Right atrium auricular region (tissue), 2 donors: ENCODE measurements around the gene SMAP1. TPM values are rescaled to one million over a fixed set of nuclear protein-coding genes. Genes with fewer than 3 reads are reported as not detected.

Experiments
- DNase-seq: peaks from one replicate; pipeline ENCODE4 v3.0.0-alpha.2; 2019; ENCODE audit warnings: low spot score
- H3K27ac ChIP-seq, 2 donors: fragments of 200-600 bp; sonication (generic); 1 replicate in 1 of 2; 2 replicates in 1 of 2; pipeline ENCODE4 v1.5.1; 2016 to 2019
- H3K27me3 ChIP-seq, 2 donors: fragments of 200-600 bp; sonication (generic); one replicate each; pipeline versions ENCODE4 v1.5.1 to v1.6.0; 2017 to 2019
- H3K36me3 ChIP-seq: fragments of 200-600 bp; sonication (generic); one replicate; pipeline ENCODE4 v1.5.1; 2016
- H3K4me1 ChIP-seq, 2 donors: fragments of 200-600 bp; sonication (generic); one replicate each; pipeline versions ENCODE4 v1.5.1 to v1.6.0; 2017 to 2019
- H3K4me3 ChIP-seq, 2 donors: fragments of 200-600 bp; sonication (generic); 1 replicate in 1 of 2; 2 replicates in 1 of 2; pipeline ENCODE4 v1.5.1; 2017 to 2019; ENCODE audit warnings: mild to moderate bottlenecking in 1 of 2, moderate library complexity in 1 of 2
- H3K9me3 ChIP-seq, 2 donors: fragments of 200-600 bp; sonication (generic); one replicate each; pipeline ENCODE4 v1.5.1; 2019
- CTCF ChIP-seq, 2 donors: fragments of 200-600 bp; sonication (generic); IDR thresholded peaks; one replicate each; pipeline ENCODE4 v1.5.1; 2019; ENCODE audit warnings: antibody characterized with exemption in 2 of 2
- total RNA-seq, 2 donors: library from RNA; depleted of rRNA; stranded (reverse); fragments of >200 nt; gene quantifications; one replicate each; pipeline ENCODE4 v1.1.0, GENCODE V29; 2016

The SMAP1 gene
- total RNA-seq, 2 donors from 2014 or later, result 23.7 to 30.4 TPM

GRCh38 chr6:70839286-70840266 is 171.9 kb downstream of the SMAP1 start:
- Histone ChIP-seq H3K4me3 (no peak overlapping the region), H3K36me3 (no peaks in the 10 kb centered on the region), H3K27ac (no peak overlapping the region), H3K4me1 (no peaks in the 10 kb centered on the region), H3K27me3 (no peaks in the 10 kb centered on the region), H3K9me3 (no peaks in the 10 kb centered on the region)
- DNase-seq, result no peak
- no peak for TF ChIP-seq CTCF (IDR thresholded peaks at IDR 0.05)

- TF ChIP-seq CTCF (IDR thresholded peaks at IDR 0.05), result no peak
- H3K36me3 ChIP-seq, result no peaks in the 10 kb centered on the region
- no peak overlapping the region for H3K4me3 ChIP-seq
- no peak overlapping the region for H3K27ac ChIP-seq
- no peaks in the 10 kb centered on the region for H3K4me1 ChIP-seq
- DNase-seq, result no peak
- no peaks in the 10 kb centered on the region for H3K9me3 ChIP-seq
- no peaks in the 10 kb centered on the region for H3K27me3 ChIP-seq
Measured at GRCh38 chr6:70841112-70841511, 173.4 kb downstream of the SMAP1 start.

GRCh38 chr6:70842541-70842940 is 174.9 kb downstream of the SMAP1 start:
- TF ChIP-seq CTCF (IDR thresholded peaks at IDR 0.05), result no peak
- Histone ChIP-seq H3K9me3 (no peaks in the 10 kb centered on the region), H3K4me3 (no peak overlapping the region), H3K4me1 (no peaks in the 10 kb centered on the region), H3K36me3 (no peaks in the 10 kb centered on the region), H3K27ac (no peak overlapping the region), H3K27me3 (no peaks in the 10 kb centered on the region)
- DNase-seq, result no peak

GRCh38 chr6:70843328-70843918 is 175.7 kb downstream of the SMAP1 start:
- Histone ChIP-seq H3K4me3 (no peak overlapping the region), H3K9me3 (no peaks in the 10 kb centered on the region)

GRCh38 chr6:70844301-70844700 is 176.6 kb downstream of the SMAP1 start:
- no peaks in the 10 kb centered on the region for H3K9me3 ChIP-seq
- H3K27ac ChIP-seq, result no peak overlapping the region
- H3K4me1 ChIP-seq, result no peaks in the 10 kb centered on the region
- no peak for TF ChIP-seq CTCF (IDR thresholded peaks at IDR 0.05)
- no peak overlapping the region for H3K4me3 ChIP-seq
- H3K27me3 ChIP-seq, result no peaks in the 10 kb centered on the region
- no peaks in the 10 kb centered on the region for H3K36me3 ChIP-seq
- DNase-seq, result no peak

More at GRCh38 chr6:70843328-70843918, 175.7 kb downstream of the SMAP1 start:
- no peak for DNase-seq
- TF ChIP-seq CTCF (IDR thresholded peaks at IDR 0.05), result no peak
- no peaks in the 10 kb centered on the region for H3K36me3 ChIP-seq
- no peak overlapping the region for H3K27ac ChIP-seq
- H3K4me1 ChIP-seq, result no peaks in the 10 kb centered on the region
- H3K27me3 ChIP-seq, result no peaks in the 10 kb centered on the region
